ENCODE data around the gene KRT7.
"Not testable (repeated sequence)": the region's sequence is repeated elsewhere in the genome, so short reads cannot be mapped to it uniquely, and the experiment has no call there.

The KRT7 gene

GRCh38 chr12:52245962-52246569, 13.0 kb downstream of the KRT7 start:
- no peak for DNase-seq

DNA sequence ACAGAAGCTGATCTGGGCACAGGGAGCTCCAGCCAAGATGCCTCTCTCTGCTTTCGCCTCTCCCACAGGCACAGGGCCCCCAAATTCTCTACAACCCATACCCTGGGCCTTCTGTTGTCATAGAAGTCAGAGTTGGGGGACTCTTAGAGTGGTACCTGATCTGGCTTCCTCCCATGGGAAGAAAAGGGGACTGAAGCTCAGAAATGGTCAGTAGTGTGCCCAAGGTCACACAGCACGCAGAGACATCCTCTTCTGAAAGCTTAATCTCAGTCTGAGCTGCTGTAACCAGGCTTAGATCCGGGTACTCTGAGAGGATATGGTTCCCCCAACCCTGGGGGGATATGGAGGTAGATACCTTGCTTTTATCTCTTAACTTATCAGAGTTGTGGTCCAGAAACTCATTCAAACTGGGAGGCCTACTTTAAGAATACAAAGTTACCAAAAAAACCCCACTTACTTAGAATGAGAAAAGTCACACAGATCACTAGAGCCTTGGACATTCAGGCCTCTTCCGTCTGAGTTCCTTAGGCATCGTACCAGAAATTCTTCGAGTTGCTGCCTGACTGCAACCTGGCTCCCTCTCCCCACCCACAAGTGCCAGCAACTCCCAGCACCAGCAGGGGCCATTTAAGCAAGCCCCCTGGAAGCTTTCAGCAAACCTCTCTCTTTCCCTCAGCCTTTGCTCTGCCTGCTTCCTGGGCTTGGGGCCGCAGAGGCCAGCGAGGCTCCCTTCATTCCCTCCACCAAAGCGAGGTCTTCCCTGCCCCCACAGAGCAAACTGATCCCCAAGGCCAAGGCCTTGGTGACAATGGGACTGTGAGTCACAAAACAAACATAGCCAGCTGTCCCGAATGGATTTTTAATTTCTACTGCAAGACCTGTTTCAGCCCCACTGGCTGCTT, 13.9 kb downstream of the KRT7 start:
- peak; percentile 26 to 75 for DNase-seq

- peak in 1 of 2 experiments; percentile 23 for DNase-seq
These were observed 14.8 kb downstream of the KRT7 start for GRCh38 chr12:52247622-52248540.

DNA sequence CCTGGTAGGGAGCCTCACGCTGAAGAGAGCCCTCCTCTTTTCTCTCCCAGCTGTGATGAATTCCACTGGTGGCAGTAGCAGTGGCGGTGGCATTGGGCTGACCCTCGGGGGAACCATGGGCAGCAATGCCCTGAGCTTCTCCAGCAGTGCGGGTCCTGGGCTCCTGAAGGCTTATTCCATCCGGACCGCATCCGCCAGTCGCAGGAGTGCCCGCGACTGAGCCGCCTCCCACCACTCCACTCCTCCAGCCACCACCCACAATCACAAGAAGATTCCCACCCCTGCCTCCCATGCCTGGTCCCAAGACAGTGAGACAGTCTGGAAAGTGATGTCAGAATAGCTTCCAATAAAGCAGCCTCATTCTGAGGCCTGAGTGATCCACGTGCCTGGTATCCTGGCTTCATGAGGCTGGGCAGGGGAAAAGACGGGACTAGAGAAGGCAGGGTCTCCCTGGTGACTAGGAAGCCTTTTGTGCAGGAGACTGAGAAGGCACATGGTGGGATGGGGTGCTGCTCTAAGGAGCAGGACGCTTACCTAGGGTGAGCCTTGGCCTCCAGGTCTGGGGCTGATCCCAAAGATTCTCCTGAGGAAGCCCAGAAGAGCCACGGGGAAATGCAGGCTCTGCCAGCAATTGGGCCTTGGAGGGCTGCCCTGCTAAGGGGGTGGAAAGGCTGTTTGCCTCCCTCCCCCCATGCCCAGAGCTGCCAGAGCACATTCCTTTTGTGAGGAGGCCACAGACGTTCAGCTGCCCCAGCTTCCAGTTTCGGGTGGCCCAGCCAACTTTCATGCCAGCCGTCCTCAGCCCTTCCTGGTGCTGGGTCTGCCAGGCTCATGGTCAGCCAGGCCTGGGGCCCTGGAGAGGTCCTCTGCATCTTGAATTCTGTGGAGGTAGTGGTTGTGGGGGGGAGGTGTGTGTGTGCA, 15.8 kb downstream of the KRT7 start:
- peak; percentile 24 to 77 for DNase-seq

DNA sequence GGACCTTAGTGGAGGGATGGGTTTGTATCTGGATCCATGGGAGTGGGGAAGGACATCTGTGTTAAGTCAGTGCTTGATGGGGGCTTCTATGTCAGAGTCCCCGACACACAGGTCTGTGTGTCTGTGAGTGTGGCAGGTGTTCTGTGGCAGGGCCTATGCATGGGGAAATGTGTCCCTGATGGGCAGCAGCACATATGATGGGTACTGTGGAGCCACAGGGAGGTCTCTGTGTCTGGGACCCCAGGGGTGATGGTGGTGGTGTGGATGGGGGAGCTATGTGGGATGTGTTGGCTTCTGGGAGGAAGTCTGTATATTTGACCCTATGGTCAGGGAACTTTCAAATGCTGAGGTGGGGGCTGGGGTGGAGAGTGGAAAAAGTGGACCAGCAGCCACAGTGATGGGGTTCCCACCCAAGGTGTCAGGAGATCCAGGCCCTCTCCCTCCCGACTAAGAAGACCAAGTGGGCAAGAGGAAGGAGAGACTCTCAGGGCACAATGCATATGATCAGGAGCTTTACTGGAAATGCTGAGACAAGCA, 16.5 kb downstream of the KRT7 start:
- DNase-seq = no peak

DNA sequence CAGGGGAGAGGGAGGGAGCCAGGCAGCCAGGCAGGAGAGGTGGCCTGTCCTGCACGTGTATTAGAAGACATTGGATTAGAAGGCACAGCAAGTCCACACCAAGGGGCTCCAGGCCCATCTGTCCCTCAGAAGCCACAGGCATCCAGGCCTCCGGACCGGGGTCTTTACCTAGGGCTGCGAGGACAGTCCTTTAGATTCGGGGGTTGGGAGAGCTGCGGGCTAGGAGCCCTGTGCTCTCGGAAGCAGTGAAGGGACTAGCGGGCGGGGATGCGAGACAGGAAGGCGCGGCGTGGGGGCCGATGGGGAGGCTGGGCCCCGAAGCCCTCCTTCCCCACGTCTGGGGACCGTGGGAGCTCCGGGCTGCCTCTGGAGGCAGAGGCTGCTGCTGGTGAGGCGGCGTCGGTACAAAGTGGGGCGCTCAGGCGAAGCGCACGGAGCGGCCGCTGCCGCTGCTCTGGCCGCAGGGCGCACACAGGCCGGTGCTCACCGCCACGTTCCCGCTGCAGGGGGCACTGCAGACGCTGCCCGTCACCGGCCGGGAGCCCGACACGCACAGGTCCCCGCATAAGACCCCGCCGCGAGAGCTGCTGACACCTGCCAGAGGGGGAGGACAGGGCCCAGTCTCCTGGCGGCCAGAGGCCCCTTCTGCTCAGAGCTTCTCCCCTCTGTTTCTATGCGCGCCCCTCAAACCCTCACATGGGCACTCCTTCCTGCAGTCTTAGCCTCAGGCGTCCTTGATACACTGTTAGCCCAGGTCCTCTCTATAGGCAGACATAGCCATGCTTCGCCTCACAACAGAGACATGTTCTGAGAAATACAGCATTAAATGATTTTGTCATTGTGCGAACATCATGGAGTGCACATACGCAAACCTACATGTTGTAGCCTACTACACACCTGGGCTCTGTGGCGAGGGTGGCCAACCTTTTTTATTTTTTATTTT, 17.3 kb downstream of the KRT7 start:
- no peak for DNase-seq

- no peak for DNase-seq
These were observed 18.5 kb downstream of the KRT7 start for GRCh38 chr12:52251367-52252051.

DNA sequence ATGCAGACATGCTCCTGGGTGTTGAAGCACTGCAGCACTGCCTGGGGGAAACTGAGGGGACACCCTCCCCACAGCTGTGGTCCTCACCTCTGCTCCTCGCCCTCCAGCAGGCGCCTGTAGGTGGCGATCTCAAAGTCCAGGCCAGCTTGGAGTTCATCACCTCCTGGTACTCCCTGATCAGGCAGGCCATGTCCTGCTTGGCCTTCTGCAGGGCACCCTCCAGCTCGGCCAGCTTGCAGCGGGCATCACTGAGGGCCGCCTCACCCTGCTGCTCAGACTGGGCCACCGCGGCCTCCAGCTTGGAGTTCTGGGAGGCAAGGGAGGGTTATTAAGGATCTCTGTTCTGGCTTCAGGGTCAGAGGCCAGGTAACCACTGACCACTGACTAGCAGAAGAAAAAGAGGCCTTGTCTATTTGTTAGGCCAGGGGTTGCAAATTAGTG, 19.2 kb downstream of the KRT7 start:
- not testable (repeated sequence) for DNase-seq

- no peak for DNase-seq
These were observed 19.8 kb downstream of the KRT7 start for GRCh38 chr12:52252728-52253343.

- DNase-seq = no peak
These were observed 20.5 kb downstream of the KRT7 start for GRCh38 chr12:52253391-52254179.

DNA sequence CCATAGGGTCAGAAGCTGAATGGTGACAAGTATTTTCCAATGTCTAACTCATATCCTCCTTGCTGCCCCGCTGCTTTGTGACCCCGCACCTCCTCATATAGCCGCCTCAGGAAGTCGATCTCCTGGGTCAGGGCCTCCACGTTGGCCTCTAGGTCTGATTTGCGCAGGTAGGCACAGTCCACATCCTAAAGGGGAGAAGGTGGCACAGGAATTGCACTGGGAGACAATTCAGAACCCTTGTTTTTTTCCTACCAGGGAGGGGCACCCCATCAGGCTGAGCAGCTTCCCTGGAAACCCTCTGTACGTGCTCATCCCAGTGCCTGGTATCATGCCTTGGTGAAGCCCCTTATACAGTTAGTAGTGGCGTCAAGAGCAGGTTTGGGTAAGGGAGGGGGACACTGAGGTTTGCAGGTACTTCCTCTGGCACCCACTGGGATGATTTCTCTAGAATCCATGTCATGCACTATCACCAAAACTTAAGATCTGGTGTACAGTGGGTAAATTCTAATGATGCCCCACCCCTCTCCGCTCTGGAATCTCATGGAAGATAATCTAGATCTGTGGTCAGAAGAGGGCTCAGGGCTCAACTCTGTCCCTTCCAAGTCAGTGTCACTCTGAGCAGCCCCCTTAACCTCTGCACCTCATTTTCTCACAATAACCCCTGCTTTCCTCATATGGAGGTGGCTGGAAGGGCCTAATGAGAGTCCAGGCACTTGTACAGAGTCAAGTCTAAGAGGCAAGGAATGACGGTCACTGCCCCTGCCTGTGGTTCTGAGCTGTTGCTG, 21.3 kb downstream of the KRT7 start:
- DNase-seq = no peak

- no peak for DNase-seq
These were observed 22.1 kb downstream of the KRT7 start for GRCh38 chr12:52254965-52255751.

GRCh38 chr12:52255926-52256583, 23.0 kb downstream of the KRT7 start:
- no peak for DNase-seq

DNA sequence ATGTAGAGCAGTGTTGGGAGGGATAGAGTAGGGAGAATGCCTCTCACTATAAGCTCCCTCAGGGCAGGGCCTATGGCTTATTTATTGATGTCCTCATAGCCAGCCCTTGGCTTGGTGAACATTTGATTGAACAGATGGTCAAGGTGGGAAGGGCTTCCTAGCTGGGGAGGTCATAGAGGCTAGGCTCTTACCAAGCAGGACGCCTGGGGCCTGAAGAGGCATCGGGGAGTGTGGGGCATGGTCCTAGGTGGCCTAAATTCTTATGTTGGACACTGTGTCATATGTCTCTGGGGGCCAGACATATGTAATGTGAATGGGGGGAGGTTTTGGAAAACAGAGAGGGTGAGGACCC, 23.5 kb downstream of the KRT7 start:
- no peak for DNase-seq

- DNase-seq = no peak
These were observed 24.1 kb downstream of the KRT7 start for GRCh38 chr12:52257074-52257551.

DNA sequence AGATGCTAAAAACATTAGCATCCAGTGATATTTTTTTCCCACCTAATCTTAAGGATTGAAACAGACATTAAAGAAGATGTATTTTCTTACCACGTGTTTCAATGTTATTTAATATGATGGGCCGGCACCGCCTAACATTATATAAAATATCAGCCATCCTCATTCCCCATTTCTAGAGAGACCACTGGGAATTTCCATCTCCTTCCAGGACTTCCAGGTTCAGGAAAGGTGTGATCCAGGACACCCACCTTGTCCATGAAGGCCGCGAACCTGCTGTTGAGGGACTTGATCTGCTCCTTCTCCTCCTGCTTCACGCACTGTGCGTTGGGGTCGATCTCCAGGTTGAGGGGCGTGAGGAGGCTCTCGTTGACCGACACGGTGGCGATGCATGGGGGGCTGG, 24.9 kb downstream of the KRT7 start:
- DNase-seq = not testable (repeated sequence)
